Eye (tissue), 1 donor: ENCODE data around the gene UNC13C.
A peak's percentile ranks its signal among the peaks of the same experiment; 100 is the strongest.

ENCODE experiments used
- DNase-seq: peaks from one replicate; pipeline ENCODE4 v3.0.0-alpha.2; 2015

UNC13C gene

DNA sequence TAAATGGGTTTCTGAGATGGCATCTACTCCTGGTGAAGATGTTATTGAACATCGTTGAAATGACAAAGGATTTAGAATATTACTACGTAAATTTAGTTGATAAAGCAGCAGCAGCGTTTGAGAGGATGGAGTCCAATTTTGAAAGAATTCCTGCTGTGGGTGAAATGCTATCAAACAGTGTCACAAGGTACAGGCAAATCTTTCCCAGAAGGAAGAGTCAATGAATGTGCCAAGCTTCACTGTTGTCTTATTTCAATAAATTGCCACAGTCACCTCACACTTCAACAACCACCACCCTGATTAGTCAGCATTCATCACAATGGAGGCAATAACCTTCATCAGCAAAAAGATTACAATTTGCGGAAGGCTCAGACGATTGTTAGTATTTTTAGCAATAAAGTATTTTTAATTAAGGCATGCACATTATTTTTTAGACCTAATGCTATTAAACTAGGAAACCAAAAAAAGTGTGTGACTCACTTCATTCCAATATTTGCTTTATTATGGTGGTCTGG, 142.8 kb downstream of the UNC13C start:
- DNase-seq: no peak

DNA sequence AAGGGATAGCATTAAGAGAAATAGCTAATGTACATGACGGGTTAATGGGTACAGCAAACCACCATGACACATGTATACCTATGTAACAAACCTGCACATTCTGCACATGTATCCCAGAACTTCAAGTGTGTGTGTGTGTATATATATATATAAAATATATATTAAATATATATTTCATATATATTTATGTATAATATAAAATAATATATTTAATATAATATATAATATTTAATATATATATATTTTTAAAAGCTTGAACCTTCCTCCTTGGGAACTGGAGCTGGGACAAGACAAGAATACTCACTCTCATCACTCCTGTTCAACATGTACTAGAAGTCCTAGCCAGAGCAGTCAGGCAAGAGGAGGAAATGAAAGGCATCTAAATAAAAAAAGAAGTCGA, 149.3 kb downstream of the UNC13C start:
- DNase-seq: no peak

DNA sequence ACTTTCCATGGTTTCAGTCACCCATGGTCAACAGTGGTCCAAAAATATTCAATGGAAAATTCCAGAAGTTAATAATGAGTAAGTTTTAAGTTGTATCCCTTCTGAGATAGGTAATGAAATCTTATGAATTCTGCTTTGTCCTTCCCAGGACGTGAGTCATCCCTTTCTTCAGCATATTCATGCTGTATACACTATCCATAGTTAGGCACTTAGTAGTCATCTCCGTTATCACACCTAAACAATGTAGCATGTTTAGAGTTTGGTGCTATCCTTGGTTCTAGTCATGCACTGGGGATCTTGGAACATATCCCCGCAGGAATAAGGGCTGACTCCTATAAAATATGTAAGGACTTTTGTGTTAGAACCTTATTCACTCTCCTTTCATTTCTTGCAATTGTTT, 153.2 kb downstream of the UNC13C start:
- no peak for DNase-seq

DNA sequence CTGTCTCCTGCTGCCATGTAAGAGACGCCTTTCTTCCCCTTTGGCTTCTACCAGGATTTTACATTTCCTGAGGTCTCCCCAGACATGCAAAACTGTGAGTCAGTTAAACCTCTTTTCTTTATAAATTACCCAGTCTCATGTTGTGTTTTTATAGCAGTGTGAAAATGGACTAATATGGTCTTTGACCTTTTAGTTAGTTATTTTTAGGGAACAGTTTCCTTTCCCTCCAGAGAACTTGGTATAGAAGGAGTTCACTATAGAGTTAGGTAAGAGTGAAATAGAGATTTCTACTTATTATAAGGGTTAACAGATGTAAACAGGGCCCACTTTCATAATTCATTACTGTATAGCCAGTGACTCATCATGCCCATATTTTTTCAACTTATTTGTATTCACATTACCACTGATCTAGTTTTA, 170.9 kb downstream of the UNC13C start:
- DNase-seq: no peak

DNA sequence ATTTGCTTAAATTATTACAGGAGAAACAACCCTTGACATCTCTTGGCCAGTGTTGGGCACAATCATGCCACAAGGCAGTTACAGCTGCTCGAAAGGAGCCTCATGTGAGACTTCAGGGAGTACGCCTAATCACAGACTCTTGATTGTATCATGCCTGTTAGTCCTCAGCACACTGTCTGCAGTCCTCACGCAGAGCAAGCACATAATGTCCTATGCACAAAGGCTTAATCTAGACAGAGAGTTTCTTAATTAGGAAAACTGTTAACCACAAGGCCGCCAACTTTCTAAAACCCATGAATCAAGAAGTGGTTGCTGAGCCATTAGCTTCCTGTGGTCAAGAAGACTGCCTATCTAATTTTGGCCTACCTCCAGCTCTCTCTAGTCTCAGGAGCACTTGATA, 172.0 kb downstream of the UNC13C start:
- DNase-seq: no peak

DNA sequence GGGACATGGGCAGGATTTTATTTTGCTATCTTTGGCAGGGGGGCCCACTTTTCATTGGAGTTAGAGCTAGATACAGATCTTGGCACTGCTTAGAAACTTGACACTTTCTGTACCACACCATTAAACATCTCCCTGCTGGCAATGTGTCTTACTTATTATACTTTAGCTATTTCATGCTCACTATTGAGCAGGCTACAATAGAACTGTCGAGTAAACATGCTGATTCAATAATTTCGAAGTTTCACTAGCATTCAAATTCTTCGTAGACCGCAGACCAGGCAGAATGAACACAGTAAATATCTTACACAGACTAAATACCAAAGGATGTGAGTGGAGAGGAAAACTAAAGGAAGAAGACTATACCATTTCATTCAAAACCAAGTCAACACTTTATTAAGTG, 180.8 kb downstream of the UNC13C start:
- peak; percentile 3 for DNase-seq

DNA sequence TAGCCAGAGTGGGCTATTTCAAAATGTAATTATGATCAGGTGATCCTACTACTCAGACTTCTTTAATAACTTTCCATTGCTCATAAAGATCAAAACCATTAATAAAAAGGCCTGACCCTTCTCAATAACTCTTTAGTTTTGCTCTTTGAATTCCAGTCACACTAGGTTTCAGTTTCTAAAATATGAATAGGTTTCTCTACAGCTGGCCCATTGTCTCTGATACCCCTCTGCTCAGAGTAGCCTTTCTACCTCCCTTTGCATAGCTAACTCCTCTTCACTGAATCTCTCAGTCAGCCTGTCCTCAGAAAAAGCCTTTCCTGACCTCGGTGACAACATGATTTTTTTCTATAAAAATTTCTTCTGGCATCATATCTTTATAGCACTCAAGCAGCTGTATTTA, 209.1 kb downstream of the UNC13C start:
- DNase-seq: no peak

DNA sequence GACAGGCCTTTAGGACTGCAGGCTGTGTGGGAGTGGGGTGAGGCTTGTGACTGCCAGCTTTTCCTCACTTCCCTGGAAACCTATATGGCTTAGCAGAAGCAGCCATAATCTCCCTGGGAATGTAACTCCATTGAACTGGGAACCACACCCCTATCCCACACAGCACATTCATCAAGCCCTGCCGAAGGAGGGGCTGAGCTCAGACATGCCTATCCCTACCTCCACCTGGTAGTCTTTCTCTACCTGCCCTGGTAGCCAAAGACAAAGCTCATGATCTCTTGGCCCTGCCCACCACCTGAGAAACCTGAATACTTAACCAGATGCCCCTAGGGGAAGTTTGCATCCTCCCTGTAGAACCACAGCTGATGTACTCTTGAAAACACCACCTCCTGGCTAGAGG, 219.8 kb downstream of the UNC13C start:
- DNase-seq: no peak

DNA sequence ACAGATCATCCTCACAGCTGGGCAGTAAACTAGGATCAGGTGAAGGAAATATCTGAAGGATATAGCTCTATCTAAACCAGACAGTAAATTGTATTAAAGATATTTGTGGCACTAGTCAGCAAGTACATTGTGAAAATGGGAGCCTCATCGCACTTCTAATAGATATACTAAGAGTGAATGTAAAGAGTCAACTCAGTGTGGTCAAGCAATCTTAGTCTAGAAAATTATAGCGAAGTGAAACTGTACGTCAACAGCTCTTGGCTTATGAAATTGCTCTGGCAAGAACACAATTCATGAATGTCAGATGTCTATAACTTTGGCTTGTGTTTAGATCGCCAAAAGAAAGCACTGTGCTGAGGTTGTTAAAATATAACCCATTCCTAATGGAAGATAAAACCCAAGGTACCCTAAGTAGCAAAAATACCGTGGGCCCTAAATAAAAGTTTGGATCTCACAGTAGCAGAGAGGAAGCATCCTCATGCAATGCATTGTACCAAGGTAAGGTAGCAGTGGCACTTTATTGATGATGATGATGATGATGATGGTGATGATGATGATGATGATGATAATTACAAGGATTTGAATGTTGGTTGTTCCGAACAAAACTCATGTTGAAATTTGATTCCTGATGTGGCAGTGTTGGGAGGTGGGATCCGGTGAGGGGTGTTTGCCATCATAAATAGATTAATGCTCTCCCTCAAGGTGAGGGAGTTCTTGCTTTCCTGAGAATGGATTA, 228.5 kb downstream of the UNC13C start:
- no peak for DNase-seq

DNA sequence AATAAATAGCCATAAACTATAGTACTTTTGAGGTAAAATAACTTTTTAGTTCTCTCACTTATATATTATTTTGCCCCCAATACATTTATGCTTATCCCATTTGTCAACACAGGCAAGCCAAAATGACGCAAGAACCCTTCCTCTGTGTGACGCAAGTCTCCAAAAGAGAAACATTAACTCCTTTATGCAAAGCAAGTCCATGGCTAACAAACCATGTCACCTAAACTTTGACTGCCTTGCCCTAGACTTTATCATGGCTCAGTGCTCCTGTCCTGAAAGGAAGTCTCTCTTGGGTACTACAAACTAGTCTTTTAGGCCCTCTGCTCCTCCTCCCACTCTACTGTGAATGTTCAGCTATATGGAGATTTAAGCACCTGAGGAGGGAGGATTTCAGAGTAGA, 230.5 kb downstream of the UNC13C start:
- DNase-seq: no peak

DNA sequence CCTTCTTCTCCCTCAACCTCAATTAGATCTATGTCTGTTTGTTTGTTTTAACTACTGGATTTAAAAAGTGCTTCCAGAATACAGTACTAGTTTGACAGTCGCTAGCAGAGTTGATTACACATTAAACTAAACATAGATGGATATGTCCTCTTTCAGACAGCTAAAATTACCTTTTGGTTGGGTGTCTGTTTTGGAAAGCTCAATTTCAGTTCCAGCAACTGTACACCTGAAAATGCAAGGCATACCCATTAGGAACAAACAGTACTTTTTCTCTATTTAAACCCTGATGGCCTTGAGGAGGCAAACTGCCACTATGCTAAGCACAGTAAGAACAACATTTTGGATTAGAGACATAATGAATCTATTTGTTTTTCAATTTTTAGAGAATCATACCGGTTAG, 234.4 kb downstream of the UNC13C start:
- no peak for DNase-seq

DNA sequence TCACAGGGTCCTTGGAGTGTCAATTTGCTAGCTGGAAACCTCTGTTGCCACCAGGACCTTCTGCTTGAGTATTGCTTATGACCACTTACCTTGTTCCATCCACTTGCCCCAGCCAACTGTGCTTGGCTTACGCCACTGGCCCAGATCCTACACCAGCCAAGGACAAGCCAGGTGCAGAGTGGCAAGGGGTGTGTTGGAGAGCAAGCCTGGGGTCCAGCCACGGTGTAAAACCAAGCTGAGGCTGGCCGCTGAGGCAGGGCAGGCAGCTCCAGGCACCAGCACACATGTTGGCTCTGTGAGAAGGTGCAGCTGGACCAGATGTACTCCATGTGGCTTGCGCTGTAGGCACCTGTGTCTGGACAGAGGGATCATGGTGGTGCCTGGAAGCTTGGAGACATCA, 248.2 kb downstream of the UNC13C start:
- DNase-seq: no peak

DNA sequence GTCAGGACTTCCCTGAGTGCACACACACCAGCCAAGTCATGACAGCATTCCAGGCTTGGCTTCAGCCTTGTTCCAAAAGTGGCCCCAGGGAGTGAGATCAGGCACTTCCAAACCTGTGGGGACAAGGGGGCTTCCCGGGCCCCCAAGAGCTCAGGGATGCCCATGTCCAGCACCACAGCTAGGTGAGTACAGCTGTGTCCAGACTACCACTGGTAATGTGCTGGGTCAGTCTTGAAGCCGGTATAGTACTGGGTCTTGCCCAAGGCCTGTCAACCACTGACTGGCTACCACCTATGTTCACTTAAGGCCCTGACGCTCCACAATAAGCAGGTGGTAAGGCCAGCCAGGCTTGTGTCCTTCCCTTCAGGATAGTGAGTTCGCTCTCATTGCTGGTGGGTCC, 249.3 kb downstream of the UNC13C start:
- DNase-seq: no peak

DNA sequence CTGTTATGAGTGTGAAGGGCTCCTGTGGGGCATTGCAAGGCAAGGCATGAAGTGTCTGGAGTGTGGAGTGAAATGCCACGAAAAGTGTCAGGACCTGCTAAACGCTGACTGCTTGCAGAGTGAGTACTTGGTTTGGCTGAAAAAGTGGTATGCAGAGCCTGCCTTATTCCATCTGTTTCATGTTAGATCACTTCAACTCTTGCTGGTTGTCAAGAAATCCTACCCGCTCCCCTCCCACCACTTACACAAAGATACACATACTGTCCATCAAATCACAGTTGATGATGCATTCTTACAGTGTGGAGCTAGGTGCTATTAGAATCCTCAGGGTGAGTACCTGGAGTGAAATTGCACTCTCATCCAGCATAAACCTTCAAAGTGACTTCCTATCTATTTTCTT, 272.1 kb downstream of the UNC13C start:
- DNase-seq: peak; percentile 30

DNA sequence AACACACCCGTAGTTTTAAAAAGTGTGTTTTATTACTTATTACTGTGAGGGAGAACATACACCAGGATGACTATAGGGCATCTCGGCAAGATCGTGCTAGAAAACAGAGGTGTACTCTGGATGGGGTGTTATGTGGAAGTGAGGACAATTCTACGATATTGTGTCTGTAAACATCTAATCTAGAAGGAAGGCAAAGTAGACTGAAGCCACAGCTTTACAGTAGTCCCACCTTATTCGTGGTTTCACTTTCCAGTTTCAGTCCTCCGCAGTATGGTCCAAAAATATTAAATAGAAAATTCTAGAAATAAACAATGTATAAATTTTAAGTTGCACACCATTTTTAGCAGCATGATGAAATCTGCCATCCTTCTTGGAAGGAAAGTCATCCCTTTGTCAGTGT, 277.9 kb downstream of the UNC13C start:
- DNase-seq: no peak

DNA sequence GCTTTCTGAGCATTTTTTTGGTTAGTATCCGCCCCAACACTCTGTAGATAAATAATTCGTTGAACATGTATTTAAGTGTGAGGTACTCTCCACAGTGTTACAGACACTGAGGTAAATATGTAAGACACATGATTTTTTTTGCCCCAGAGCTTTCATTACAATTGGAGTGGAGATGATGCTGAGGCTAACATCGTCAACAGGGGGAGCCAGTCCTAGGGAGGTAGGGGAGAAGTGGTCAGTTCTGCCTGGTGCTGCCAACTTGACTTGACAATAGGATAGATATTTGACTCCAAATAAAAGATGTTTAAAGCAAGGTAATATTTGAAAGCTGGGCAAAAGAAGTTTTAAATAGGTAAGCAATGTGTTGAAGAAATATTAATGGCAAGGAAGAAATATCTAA, 295.7 kb downstream of the UNC13C start:
- no peak for DNase-seq

DNA sequence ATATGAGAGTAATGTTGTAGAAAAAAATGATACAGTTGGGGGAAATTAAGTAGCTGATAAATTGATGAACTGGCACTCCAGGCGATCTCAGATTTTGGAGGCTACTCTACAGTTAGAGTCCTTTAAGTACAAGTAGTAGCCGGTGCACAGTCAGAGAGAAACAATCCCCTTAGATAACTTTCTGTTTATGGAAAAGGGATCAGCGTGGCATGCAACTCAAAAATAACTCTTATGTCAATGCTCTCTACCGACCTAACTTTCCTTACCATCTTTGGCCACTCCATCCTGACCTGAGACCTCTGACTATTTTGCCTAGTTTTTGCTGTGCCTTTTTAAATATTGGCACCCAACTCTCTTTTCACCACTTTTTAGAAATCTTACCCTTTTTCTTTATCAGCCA, 299.6 kb downstream of the UNC13C start:
- DNase-seq: no peak

DNA sequence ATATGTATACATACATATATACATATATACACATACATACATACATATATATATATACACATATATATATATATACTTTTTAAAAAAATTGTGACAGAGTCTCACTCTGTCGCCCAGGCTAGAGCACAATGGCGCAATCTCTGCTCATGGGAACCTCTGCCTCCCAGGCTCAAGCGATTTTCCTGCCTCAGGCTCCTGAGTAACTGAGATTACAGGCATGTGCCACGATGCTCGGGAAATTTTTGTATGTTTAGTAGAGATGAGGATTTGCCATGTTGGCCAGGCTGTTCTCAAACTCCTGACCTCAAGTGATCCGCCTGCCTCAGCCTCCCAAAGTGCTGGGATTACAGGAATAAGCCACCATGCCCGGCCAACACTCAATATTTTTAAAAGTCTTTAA, 302.5 kb downstream of the UNC13C start:
- DNase-seq: no peak

DNA sequence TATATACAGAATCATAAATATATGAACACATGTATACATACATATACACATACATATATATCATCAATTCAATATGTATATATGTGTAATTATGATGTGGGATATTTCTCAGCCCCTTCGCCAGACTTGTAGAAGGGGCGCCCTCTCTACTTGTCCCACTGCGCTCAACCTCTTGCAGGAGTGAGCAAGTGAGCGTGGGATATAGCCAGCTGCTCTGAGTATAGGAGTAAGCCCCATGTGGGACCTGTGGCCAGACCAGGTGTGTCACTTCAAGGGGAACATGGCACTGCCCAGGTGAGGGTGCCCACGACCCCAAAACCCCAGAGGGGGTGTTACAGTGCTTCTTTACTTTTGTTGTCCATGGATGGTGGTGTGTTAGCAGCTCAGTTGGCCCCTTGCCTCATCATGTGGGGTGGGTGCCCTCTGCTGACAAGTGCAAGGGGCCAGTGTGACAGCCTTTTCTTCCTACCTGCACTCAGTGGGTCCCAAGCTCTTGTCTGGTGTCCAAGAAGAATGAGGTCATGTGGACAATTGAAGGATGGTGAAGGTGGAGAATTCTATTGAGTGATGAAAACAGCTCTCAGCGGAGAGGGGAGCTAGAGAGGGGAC, 304.1 kb downstream of the UNC13C start:
- DNase-seq: no peak

DNA sequence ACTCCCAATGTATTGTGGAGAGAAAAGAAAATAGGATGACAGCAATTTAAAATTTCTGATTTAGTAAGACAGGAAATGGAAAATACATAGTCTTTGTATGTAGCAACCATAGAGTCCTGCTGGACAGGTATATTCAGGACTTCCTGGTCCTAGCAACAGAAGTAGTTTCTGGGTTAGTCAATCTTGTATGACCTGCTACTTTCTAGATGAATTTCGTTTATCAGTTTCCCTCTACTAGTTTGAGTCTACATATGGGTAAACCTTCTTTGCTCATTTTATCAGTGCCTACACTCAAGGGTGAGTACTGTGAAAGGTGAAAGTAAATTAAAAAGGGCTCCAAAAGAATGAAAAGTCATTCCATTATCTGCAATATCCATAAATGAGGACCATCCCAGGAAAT, 309.8 kb downstream of the UNC13C start:
- DNase-seq: no peak

DNA sequence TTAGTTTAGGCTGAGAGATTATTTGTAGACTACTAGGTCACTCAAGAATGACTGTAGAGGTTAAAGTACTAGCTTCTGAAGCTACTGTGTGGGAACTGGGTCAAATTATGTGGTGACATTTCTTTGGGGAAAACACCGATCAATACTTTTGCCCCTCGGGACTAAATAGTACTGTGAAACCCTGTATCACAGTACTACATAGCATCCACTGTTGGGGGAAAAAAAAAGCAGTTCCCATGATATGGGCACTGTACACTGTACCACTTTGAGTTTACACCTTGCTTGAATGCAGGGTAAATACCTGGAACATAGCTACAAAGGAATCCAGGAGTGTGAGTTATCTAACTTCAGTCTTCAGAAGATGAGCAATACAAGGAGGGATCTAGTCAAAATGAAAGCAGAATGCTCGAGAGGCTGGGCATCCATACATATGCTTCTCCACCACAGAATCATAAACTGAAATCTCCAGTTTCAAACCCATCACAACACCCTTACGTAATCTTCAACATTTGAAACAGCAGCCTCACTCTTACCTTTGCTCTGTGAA, 311.4 kb downstream of the UNC13C start:
- no peak for DNase-seq

DNA sequence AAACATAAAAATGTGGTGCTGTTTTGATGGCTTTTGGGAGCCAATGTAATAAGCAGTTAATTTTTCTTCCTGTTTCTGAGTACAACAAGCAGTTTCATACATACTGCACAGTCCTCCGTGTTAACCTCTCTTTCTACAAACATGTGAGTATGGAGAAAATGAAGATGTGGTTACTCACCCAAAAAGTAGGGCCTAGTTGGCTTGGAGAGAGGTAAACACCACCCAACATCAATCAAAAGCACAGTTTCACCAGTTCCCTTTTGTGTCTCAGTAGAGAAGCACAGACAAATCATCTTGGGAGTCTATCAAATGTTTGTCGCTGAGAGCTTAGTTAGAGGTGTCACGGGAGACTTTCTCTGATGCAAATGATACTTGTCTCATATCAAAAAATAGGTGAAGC, 320.2 kb downstream of the UNC13C start:
- no peak for DNase-seq

DNA sequence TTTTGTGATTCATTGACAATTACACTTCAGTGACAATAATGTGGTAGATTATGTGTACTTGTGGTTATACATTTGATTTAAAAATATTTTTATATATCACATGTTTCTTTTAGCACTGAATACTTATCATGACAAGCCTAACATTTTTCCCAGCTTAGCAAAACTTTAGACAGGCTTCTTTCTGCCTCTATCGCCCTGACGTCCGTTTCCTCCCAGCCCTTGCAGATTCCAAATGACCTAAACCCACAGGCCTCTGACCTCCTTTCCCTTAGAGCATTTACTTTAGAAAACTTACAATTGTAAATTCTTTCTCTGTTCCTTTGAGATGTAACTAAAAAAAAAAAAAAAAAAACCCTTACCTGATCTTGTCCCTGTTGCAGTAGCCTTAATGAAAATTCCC, 326.1 kb downstream of the UNC13C start:
- DNase-seq: no peak

DNA sequence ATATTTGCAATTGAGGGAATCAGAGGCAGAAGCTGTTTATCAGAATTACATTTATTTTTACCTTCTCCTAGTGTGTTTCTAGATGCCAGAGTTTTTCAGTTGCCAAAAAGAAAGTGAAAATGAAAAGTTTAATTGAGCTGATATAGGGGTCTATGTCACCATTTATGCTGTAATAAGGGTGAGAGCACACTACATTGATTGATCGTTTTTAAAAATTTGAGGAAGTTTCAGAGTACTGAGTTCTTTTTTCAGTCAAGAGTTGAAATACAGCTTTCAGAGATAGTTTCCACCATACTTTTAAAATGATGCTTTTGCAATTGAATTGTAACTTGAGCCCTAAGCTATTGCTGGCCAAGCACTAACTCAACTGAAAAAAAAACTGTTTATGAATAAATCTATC, 326.9 kb downstream of the UNC13C start:
- no peak for DNase-seq
